GM18526 (cell line): Measurements from ENCODE around the gene ANXA2.

Experiments
- POLR2A ChIP-seq: IDR thresholded peaks from 3 replicates; pipeline ENCODE4 v1.6.1; 2011; ENCODE audit not compliant: insufficient read length; ENCODE audit errors: extremely low read depth

The ANXA2 gene

DNA sequence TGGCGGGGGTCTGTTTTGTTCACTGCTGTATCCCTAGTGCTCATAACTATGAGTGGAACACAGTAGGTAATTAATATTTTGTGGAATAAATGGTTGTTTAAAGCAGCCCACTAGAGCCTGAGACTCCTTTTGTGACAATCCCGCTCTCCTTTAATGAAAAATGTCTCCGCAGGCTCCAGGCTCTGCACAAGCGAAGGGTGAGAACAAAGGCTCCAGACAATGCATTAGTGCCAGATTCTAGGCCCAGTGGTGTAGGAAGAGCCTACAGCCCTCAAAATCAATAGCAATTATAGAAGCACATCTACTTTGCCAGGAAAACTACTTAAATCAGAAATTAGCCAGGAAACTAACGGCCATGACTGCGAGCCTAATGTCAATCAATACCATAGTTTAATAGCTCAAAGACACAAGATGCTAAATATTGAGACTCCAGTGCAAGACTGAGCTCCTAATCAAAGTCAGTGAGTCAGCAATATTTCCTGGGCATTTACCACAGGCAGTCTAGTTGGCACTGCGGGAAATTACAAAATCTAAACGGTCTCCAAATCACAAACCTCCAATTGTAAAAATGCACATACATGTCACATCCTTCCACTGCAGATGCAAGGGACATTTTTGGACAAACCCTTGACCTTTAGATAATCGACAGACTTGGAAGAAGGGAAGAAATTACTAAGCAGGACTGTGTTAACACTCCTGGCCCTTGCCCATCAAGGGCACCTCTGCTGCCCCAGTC is 2.3 kb downstream of the ANXA2 start:
- no peak for TF ChIP-seq POLR2A

GRCh38 chr15:60394689-60395097 is 3.1 kb downstream of the ANXA2 start:
- no peak for TF ChIP-seq POLR2A

DNA sequence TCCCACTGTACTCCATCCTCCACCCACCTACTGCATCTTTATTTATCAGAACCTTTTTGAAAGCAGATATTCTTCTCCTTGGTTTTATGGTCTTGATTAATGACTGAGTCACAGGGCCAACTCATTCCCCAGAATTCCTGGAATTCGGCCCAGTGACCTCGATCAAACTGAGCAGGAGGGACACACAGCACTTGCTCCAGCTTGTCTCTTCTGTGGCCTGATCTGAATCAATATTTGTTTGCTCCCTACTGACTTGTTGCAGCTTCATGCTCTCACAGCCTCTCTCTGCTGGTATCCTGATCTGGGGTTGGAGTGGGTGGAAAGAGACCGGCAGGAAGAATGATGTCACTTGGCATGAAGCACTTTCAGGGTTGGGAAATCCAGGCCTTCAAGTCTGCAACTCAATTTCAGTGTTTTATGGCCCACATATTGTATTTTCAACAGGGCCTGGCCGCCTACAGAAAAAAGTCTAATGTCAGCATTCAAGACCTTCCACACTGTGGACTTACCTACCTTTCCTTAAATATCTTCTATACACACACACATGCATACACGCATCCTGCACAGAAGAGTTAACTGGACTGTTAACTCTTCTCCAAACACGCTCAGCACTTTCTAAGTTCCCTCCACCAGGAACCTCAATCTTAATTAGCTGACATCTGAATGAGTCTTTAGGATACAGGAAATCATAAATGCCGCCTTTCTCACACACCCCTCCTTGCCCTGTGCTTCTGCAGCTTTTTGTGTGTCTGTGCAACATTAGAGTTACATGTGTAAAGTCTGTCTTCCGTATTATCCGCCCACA is 4.6 kb downstream of the ANXA2 start:
- TF ChIP-seq POLR2A = no peak

DNA sequence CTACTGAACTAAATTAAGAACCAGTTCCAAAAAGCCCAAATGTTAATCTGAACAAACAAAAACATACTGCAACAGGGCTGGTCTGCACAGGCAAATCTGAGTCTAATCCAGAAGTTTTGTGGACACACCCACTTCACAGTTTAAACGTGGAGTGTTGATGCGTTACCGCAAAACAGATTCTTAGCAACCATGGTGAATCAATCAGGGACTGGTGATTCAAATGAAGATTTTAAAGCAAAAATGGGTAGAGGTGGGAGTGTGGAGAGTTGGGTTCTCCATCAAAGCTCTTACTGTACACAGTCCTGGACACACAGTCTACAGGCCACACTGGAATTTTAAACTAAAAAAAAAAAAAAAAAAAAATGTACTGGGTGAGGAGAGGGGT is 5.2 kb downstream of the ANXA2 start:
- TF ChIP-seq POLR2A = no peak

DNA sequence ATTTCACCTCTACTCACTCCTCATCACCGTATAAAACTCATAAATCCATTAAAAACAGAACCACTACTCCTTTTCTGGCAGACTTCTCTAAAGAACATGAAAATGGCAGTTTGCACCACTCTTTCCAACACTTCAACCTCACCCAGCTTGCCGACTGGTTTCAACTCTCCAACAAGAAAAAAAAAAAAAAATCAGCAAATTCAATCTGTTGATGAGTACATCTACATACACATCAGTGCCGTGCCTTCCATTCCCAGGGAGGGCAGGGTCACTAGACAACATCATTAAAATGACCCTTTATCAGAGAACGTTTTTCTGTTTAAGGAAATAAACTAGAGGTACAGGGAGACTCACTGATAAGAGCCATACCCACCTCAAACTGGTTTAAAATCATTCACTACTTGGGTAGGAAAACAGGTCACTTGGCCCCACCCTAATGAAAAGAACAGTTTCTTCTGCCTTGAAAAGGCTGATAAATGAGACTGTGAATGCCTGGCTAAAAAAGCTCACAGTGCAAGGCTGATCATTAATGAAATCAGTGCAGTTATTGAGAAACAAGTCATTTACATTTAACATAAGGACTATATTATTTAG is 6.0 kb downstream of the ANXA2 start:
- no peak for TF ChIP-seq POLR2A

- no peak for TF ChIP-seq POLR2A
Observed at GRCh38 chr15:60390871-60391501, 6.8 kb downstream of the ANXA2 start.

DNA sequence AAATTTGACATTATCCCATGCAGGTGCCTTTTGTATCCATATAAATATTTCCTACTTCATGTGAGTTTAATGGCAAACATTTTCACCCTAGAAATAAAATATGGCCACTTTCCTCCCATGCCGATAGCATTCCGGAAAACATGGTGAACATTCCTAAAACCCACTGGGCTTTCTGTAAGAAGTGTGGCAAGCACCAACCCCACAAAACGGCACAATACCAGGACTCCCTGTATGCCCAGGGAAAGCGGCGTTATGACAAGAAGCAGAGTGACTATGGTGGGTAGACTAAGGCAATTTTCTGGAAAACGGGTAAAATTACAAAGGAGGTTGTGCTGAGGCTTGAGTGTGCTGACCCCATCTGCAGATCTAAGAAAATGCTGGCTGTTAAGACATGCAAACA is 7.6 kb downstream of the ANXA2 start:
- TF ChIP-seq POLR2A = no peak

- TF ChIP-seq POLR2A = no peak
Observed at GRCh38 chr15:60389261-60390077, 8.3 kb downstream of the ANXA2 start.

GRCh38 chr15:60387321-60387720 is 10.5 kb downstream of the ANXA2 start:
- no peak for TF ChIP-seq POLR2A

- TF ChIP-seq POLR2A = no peak
Observed at GRCh38 chr15:60386615-60387014, 11.2 kb downstream of the ANXA2 start.

DNA sequence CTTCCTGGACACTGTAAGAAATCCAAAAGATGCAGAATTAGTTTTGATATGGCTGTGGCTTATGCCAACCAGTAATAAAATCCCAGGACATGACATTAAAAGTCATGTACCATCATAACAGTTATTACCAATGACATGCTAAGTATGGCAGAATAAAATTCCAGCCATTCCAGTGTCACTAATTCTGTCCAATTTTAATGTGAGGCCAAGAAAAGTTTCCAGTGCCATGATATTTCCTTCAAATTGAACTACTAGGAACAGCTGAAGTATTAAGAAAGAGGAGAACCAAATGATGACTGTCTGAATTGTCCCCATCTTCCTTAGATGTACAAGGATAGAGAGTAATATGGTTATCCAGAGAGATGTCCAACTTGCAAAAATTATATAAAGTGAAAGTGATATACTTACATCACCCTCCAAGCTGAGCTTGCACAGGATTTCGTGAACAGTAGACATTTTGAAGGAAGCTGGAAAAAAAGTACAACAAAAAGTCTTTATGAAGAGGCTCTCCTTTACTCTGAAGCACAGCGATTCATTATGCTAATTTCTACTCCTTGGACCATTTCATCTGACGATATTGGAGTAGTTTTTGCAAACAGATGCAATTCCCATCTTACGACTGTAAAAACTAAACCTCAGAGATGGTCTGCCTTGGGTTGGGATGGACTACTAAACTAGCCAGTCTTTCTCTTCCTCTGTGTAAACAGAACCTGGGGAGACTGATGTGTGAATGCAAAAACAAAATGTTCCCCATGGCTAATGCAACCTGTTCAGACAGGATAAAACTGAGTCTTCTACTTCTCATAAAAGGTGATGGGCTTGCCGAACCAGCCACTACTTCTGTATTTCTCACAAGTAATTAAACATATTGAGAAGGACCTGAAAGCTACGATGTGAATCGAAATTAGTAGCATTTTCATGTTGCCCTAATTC is 11.9 kb downstream of the ANXA2 start:
- no peak for TF ChIP-seq POLR2A

DNA sequence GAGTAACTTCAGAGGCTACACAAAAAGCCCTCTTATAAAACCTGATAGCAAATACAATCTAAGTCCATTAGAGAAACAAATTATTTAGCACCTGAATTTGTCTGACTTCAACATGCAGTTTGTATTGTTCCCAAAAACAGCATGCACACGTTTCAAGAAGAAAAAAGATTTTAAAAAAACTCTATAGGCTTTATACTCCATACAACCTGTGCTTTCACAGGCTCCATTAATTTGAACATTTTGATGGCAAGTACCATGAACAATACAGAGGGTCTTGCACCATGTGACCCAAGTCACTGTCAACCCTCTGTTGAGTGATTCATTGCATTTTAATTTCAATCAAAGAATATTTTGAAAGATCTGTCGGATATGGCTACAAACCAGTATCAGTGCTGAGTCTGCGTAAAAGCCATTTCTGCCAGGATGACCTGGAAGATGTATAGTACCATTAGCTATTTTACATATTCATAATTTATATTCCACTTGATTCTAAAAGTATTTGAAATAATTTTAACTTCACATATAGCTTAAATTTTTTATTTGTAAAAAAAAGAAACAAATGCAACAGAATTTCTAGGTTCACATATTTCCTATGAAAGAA is 13.2 kb downstream of the ANXA2 start:
- no peak for TF ChIP-seq POLR2A

- no peak for TF ChIP-seq POLR2A
Observed at GRCh38 chr15:60384053-60384452, 13.7 kb downstream of the ANXA2 start.
